B cell (primary cell): ENCODE results near the gene ACAP3. TPM values are rescaled to one million over a fixed set of nuclear protein-coding genes. Genes with fewer than 3 reads are reported as not detected.

Experiments
- ATAC-seq: fragments of 200-7000 bp; cut with Tn5 transposase; one replicate; pipeline ENCODE4 v1.10.0; 2021; ENCODE audit warnings: low read depth, mild to moderate bottlenecking, moderate number of reproducible peaks, moderate library complexity
- CTCF ChIA-PET: fragments of 350-600 bp; sonication (Branson Sonifier 250); formaldehyde crosslinking; loops from one replicate; lab custom pipeline; 2021; ENCODE audit warnings: antibody characterized with exemption, inconsistent platforms; lab: Charles Lee
- POLR2A ChIA-PET: fragments of 350-600 bp; sonication (Branson Sonifier 250); formaldehyde crosslinking; loops from one replicate; lab custom pipeline; 2021; ENCODE audit warnings: antibody characterized with exemption; lab: Charles Lee
- DNase-seq: peaks from one replicate; pipeline ENCODE4 v3.0.0; 2013
- H2AFZ ChIP-seq: 2 replicates; pipeline ENCODE4 v1.6.1; 2012; ENCODE audit warnings: mild to moderate bottlenecking, low read depth, low read length; ENCODE audit not compliant: insufficient read depth, poor library complexity, severe bottlenecking
- H3K27ac ChIP-seq, 2 donors: 1 replicate in 1 of 2; 2 replicates in 1 of 2; pipeline ENCODE4 v1.5.1; 2012 to 2013; ENCODE audit warnings: low read length in 2 of 2, mild to moderate bottlenecking in 2 of 2, moderate library complexity in 1 of 2
- H3K27me3 ChIP-seq, 4 experiments: fragments of 200-600 bp in 1 of 4; sonication (generic) in 1 of 4; replicated peaks in 1 of 4; 1 replicate in 2 of 4; 2 replicates in 2 of 4; pipeline versions ENCODE4 v1.6.1 to v1.7.0; 2013 to 2016; ENCODE audit warnings: low read length in 3 of 4, mild to moderate bottlenecking in 2 of 4, mixed read lengths in 1 of 4, moderate library complexity in 1 of 4; ENCODE audit not compliant: insufficient read depth in 4 of 4, control insufficient read depth in 3 of 4; ENCODE audit errors: control extremely low read depth in 1 of 4
- H3K36me3 ChIP-seq, 2 experiments: replicated peaks in 1 of 2; 1 replicate in 1 of 2; 2 replicates in 1 of 2; pipeline versions ENCODE4 v1.6.1 to v1.7.1; 2013; ENCODE audit warnings: low read length in 1 of 2; ENCODE audit not compliant: insufficient read depth in 2 of 2, control insufficient read depth in 1 of 2; ENCODE audit errors: control extremely low read depth in 1 of 2, extremely low read depth in 1 of 2
- H3K4me1 ChIP-seq, 2 donors: fragments of 200-600 bp in 1 of 2; sonication (generic) in 1 of 2; 1 replicate in 1 of 2; 2 replicates in 1 of 2; pipeline versions ENCODE4 v1.5.1 to v1.6.1; 2013 to 2017; ENCODE audit warnings: low read length in 2 of 2; ENCODE audit not compliant: control insufficient read depth in 2 of 2, insufficient read depth in 2 of 2
- H3K4me2 ChIP-seq: replicated peaks from 2 replicates; pipeline ENCODE3; 2012; ENCODE audit warnings: mild to moderate bottlenecking, low read depth, low read length; ENCODE audit not compliant: poor library complexity, severe bottlenecking
- H3K4me3 ChIP-seq, 5 experiments: fragments of 200-600 bp in 1 of 5; sonication (generic) in 1 of 5; 1 replicate in 3 of 5; 2 replicates in 2 of 5; pipeline versions ENCODE4 v1.5.1 to v1.7.0; 2011 to 2016; ENCODE audit warnings: low read length in 4 of 5, mild to moderate bottlenecking in 4 of 5, low read depth in 2 of 5, control low read depth in 1 of 5, moderate library complexity in 1 of 5; ENCODE audit not compliant: insufficient read depth in 1 of 5; ENCODE audit errors: control extremely low read depth in 1 of 5, extremely low read depth in 1 of 5
- H3K79me2 ChIP-seq: fragments of 200-600 bp; sonication (generic); one replicate; pipeline ENCODE4 v1.6.0; 2016; ENCODE audit warnings: low read length; ENCODE audit not compliant: control insufficient read depth, insufficient read depth
- H3K9ac ChIP-seq: fragments of 200-600 bp; sonication (generic); 2 replicates; pipeline ENCODE4 v1.6.1; 2017; ENCODE audit warnings: mild to moderate bottlenecking, low read length, moderate library complexity
- H3K9me3 ChIP-seq, 3 donors: one replicate each; pipeline versions ENCODE4 v1.6.1 to v1.7.1; 2013; ENCODE audit warnings: low read length in 2 of 3; ENCODE audit not compliant: control insufficient read depth in 2 of 3, insufficient read depth in 1 of 3; ENCODE audit errors: control extremely low read depth in 1 of 3
- H4K20me1 ChIP-seq: 2 replicates; pipeline ENCODE4 v1.6.0; 2012; ENCODE audit warnings: mild to moderate bottlenecking, low read length; ENCODE audit not compliant: insufficient read depth, control insufficient read depth, poor library complexity, severe bottlenecking
- H3K27ac Mint-ChIP-seq: one replicate; pipeline ENCODE4 v1.8.0; 2021; ENCODE audit warnings: mixed read lengths
- H3K27me3 Mint-ChIP-seq: one replicate; pipeline ENCODE4 v1.8.0; 2021; ENCODE audit warnings: mixed read lengths
- H3K4me1 Mint-ChIP-seq: one replicate; pipeline ENCODE4 v1.8.0; 2021; ENCODE audit warnings: mixed read lengths
- H3K4me3 Mint-ChIP-seq: one replicate; pipeline ENCODE4 v1.8.0; 2021; ENCODE audit warnings: mixed read lengths
- H3K9me3 Mint-ChIP-seq: one replicate; pipeline ENCODE4 v1.8.0; 2022; ENCODE audit warnings: mixed read lengths; ENCODE audit not compliant: insufficient read depth
- EZH2 ChIP-seq: IDR thresholded peaks from 2 replicates; pipeline ENCODE4 v1.6.1; 2012; ENCODE audit warnings: borderline replicate concordance, low read depth, mild to moderate bottlenecking, moderate library complexity, low read length; ENCODE audit not compliant: insufficient read depth, poor library complexity, severe bottlenecking
- WGBS: methylation state at CpG from one replicate; pipeline ENCODE4 v1.1.5; 2013; ENCODE audit warnings: missing lambda C conversion rate; ENCODE audit not compliant: insufficient coverage; 5-methylcytosine and 5-hydroxymethylcytosine counted together
- intact Hi-C: fragments of 100-400 bp; cut with micrococcal nuclease; formaldehyde crosslinking; loops from one replicate; pipeline ENCODE4 v1.10.0; 2022
- polyA plus RNA-seq: library from polyadenylated mRNA; depleted of rRNA; stranded (reverse); fragments of >200 nt; gene quantifications from 2 replicates; pipeline ENCODE4 v1.2.3, GENCODE V29; 2012
- total RNA-seq, 2 donors: library from RNA; stranded (reverse); fragments of 120-200 nt in 1 of 2; gene quantifications; 1 replicate in 1 of 2; 2 replicates in 1 of 2; pipeline versions ENCODE4 v1.2.3 to v1.2.4, GENCODE V29; 2013 to 2022
- TF ChIP-seq, protein P1 (sequence below): fragments of 200-600 bp; IDR thresholded peaks from one replicate; pipeline ENCODE4 v1.8.0; 2022; ENCODE audit warnings: antibody characterized with exemption, mild to moderate bottlenecking

ACAP3 gene
- total and polyA plus RNA-seq, 2 donors (not counting 1 experiment from before 2014, with no cell fraction given): 40.7 to 124 TPM

DNA sequence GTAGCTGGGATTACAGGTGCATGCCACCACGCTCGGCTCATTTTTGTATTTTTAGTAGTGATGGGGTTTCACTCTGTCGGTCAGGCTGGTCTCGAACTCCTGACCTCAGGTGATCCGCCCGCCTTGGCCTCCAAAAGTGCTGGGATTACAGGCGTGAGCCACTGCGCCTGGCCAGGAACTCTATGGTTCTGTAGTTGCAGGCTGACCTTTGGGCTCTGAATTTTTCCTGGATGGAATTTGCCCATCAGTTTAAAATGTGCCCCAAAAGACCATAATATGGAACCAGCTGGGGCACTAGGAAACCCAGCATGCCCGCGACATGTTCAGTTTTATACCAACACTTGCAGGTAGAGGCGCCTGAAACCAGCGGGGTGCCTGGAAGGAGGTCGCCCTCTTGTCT is 29.1 kb downstream of the ACAP3 start:
- POLR2A ChIA-PET: no interaction called here
- Mint-ChIP-seq H3K4me3 (no peak overlapping the region), H3K9me3 (no peaks in the 10 kb centered on the region), H3K4me1 (peaks cover 4% of the 10 kb centered on the region), H3K27me3 (no peaks in the 10 kb centered on the region), H3K27ac (no peak overlapping the region)
- Histone ChIP-seq H3K36me3 (no peaks in the 10 kb centered on the region), H3K4me3 (no peak overlapping the region), H3K27ac (no peak overlapping the region), H3K4me1 (peaks cover 5 to 8% of the 10 kb centered on the region in 2 donors), H3K27me3 (no peaks in the 10 kb centered on the region), H3K9ac (no peak overlapping the region), H3K9me3 (no peaks in the 10 kb centered on the region), H4K20me1 (no peaks in the 10 kb centered on the region), H2AFZ (no peak overlapping the region), H3K4me2 (no peak overlapping the region), H3K79me2 (no peaks in the 10 kb centered on the region)
- DNase-seq (no peak), ATAC-seq (no peak)
- intact Hi-C loops: no loop called here
- 93% methylated on average over 11 of the region's 13 CpGs for WGBS
- CTCF ChIA-PET: interaction anchor here (1.7 kb wide), 1 partner anchor 13 kb away, joined by 5 read pairs; no protein-coding TSS in a partner anchor
- TF ChIP-seq, protein P1, sequence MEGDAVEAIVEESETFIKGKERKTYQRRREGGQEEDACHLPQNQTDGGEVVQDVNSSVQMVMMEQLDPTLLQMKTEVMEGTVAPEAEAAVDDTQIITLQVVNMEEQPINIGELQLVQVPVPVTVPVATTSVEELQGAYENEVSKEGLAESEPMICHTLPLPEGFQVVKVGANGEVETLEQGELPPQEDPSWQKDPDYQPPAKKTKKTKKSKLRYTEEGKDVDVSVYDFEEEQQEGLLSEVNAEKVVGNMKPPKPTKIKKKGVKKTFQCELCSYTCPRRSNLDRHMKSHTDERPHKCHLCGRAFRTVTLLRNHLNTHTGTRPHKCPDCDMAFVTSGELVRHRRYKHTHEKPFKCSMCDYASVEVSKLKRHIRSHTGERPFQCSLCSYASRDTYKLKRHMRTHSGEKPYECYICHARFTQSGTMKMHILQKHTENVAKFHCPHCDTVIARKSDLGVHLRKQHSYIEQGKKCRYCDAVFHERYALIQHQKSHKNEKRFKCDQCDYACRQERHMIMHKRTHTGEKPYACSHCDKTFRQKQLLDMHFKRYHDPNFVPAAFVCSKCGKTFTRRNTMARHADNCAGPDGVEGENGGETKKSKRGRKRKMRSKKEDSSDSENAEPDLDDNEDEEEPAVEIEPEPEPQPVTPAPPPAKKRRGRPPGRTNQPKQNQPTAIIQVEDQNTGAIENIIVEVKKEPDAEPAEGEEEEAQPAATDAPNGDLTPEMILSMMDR: no peak
- no peak for TF ChIP-seq EZH2

DNA sequence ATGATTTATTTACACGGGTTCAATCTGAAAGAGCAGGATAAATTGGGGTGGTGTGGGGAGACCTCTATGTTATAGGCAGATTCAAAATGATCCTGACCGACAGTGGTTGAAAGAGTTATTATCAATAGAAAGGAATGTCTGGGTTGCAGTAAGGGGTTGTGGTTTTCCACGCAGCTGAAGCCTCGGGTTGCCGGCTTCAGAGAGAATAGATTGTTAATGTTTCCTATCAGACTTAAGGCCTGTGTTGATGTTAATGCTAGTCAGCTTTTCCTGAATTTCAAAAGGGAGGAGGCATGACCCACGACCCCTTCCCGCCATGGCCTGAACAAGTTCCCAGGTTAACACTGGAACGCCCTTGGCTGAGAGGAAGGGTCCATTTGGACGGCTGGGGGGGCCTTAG is 31.9 kb downstream of the ACAP3 start:
- 90% methylated on average over 5 of the region's 9 CpGs for WGBS
- H3K27me3 ChIP-seq: no peaks in the 10 kb centered on the region
- peaks cover 20% of the 10 kb centered on the region for H3K4me1 Mint-ChIP-seq
- ChIA-PET CTCF (interaction anchor here (1.5 kb wide), 1 partner anchor 10 kb away, joined by 4 read pairs; no protein-coding TSS in a partner anchor), POLR2A (no interaction called here)
- no peak overlapping the region for H2AFZ ChIP-seq
- intact Hi-C loops: no loop called here
- no peaks in the 10 kb centered on the region for H3K9me3 ChIP-seq
- H3K4me2 ChIP-seq: no peak overlapping the region
- H3K27ac ChIP-seq: no peak overlapping the region
- H3K27ac Mint-ChIP-seq: peak overlapping the region; percentile 15
- peaks cover 28% of the 10 kb centered on the region for H3K79me2 ChIP-seq
- no peaks in the 10 kb centered on the region for H3K27me3 Mint-ChIP-seq
- no peaks in the 10 kb centered on the region for H3K36me3 ChIP-seq
- H3K4me1 ChIP-seq: peaks cover 21 to 31% of the 10 kb centered on the region in 2 donors
- H3K4me3 ChIP-seq: no peak overlapping the region
- DNase-seq (no peak), ATAC-seq (no peak)
- H3K4me3 Mint-ChIP-seq: peak overlapping the region; percentile 40
- peaks cover 24% of the 10 kb centered on the region for H4K20me1 ChIP-seq
- TF ChIP-seq, protein P1: no peak
- TF ChIP-seq EZH2: no peak
- no peaks in the 10 kb centered on the region for H3K9me3 Mint-ChIP-seq
- H3K9ac ChIP-seq: no peak overlapping the region
